Neuronal stem cell (in vitro differentiated cells): ENCODE data around the gene ANGPT4.

Experiments
- DNase-seq: peaks from one replicate; pipeline ENCODE4 v3.0.0-alpha.2; 2013; ENCODE audit warnings: low spot score
- H2AFZ ChIP-seq: one replicate; pipeline ENCODE4 v1.6.1; 2013; ENCODE audit warnings: mild to moderate bottlenecking, low read length, inconsistent platforms
- H2AK5ac ChIP-seq: 2 replicates; pipeline ENCODE4 v1.6.1; 2013; ENCODE audit warnings: low read depth, mild to moderate bottlenecking, inconsistent platforms, low read length, moderate library complexity, mixed read lengths
- H2BK120ac ChIP-seq: 2 replicates; pipeline ENCODE4 v1.6.1; 2013; ENCODE audit warnings: low read depth, mild to moderate bottlenecking, inconsistent platforms, low read length, moderate library complexity, mixed read lengths
- H2BK12ac ChIP-seq: one replicate; pipeline ENCODE4 v1.6.1; 2013; ENCODE audit warnings: low read length, inconsistent platforms
- H2BK15ac ChIP-seq: 2 replicates; pipeline ENCODE4 v1.6.1; 2013; ENCODE audit warnings: mild to moderate bottlenecking, low read length, inconsistent platforms, mixed read lengths
- H2BK5ac ChIP-seq: one replicate; pipeline ENCODE4 v1.6.1; 2013; ENCODE audit warnings: inconsistent platforms, mild to moderate bottlenecking, low read length, moderate library complexity
- H3K14ac ChIP-seq: one replicate; pipeline ENCODE4 v1.6.1; 2013; ENCODE audit warnings: low read length, inconsistent platforms
- H3K18ac ChIP-seq: 2 replicates; pipeline ENCODE4 v1.6.1; 2013; ENCODE audit warnings: low read length, inconsistent platforms
- H3K23ac ChIP-seq: 2 replicates; pipeline ENCODE4 v1.6.1; 2013; ENCODE audit warnings: low read depth, mild to moderate bottlenecking, mixed read lengths, low read length, inconsistent platforms; ENCODE audit not compliant: poor library complexity
- H3K27ac ChIP-seq: replicated peaks from 3 replicates; pipeline ENCODE4 v1.5.1; 2013; ENCODE audit warnings: low read length, inconsistent platforms
- H3K27me3 ChIP-seq, 3 experiments: 2 replicates each; pipeline ENCODE4 v1.6.1; 2013; ENCODE audit warnings: low read length in 3 of 3, mild to moderate bottlenecking in 2 of 3, inconsistent platforms in 1 of 3, low read depth in 1 of 3, mixed read lengths in 1 of 3, moderate library complexity in 1 of 3; ENCODE audit not compliant: control insufficient read depth in 3 of 3, insufficient read depth in 3 of 3
- H3K36me3 ChIP-seq, 2 donors: replicated peaks in 1 of 2; 2 replicates each; pipeline ENCODE4 v1.6.1; 2013; ENCODE audit warnings: low read length in 2 of 2; ENCODE audit not compliant: control insufficient read depth in 2 of 2, insufficient read depth in 2 of 2
- H3K4ac ChIP-seq: 2 replicates; pipeline ENCODE4 v1.6.1; 2013; ENCODE audit warnings: inconsistent platforms, mild to moderate bottlenecking, low read length, moderate library complexity
- H3K4me1 ChIP-seq, 2 donors: 1 replicate in 1 of 2; 2 replicates in 1 of 2; pipeline ENCODE4 v1.6.1; 2013; ENCODE audit warnings: low read length in 2 of 2, low read depth in 1 of 2; ENCODE audit not compliant: control insufficient read depth in 2 of 2, insufficient read depth in 1 of 2
- H3K4me2 ChIP-seq: one replicate; pipeline ENCODE4 v1.6.1; 2013; ENCODE audit warnings: mild to moderate bottlenecking, low read length, inconsistent platforms; ENCODE audit not compliant: insufficient read depth, poor library complexity, severe bottlenecking
- H3K4me3 ChIP-seq, 2 donors: 2 replicates each; pipeline ENCODE4 v1.5.1; 2013; ENCODE audit warnings: low read length in 2 of 2, mild to moderate bottlenecking in 2 of 2, inconsistent platforms in 1 of 2, moderate library complexity in 1 of 2
- H3K79me1 ChIP-seq: one replicate; pipeline ENCODE4 v1.6.1; 2013; ENCODE audit warnings: low read depth, mild to moderate bottlenecking, inconsistent platforms, low read length, moderate library complexity
- H3K9ac ChIP-seq: one replicate; pipeline ENCODE4 v1.6.1; 2013; ENCODE audit warnings: mild to moderate bottlenecking, low read depth, low read length, inconsistent platforms; ENCODE audit not compliant: poor library complexity
- H3K9me3 ChIP-seq, 2 donors: replicated peaks in 1 of 2; 2 replicates each; pipeline versions ENCODE3 to v1.6.1; 2013; ENCODE audit warnings: low read length in 2 of 2, mild to moderate bottlenecking in 2 of 2, inconsistent platforms in 1 of 2, low read depth in 1 of 2, mixed read lengths in 1 of 2, moderate library complexity in 1 of 2; ENCODE audit not compliant: control insufficient read depth in 2 of 2, insufficient read depth in 1 of 2
- H4K8ac ChIP-seq: one replicate; pipeline ENCODE4 v1.6.1; 2013; ENCODE audit warnings: low read depth, mild to moderate bottlenecking, inconsistent platforms, low read length, moderate library complexity
- H4K91ac ChIP-seq: one replicate; pipeline ENCODE4 v1.6.1; 2013; ENCODE audit warnings: low read length, low read depth, mild to moderate bottlenecking, inconsistent platforms; ENCODE audit not compliant: poor library complexity
- WGBS, 2 donors: extraction: QIAGEN DNeasy Blood & Tissue Kit; methylation state at CpG; one replicate each; pipeline ENCODE4 v1.1.7; 2013; ENCODE audit warnings: missing lambda C conversion rate in 2 of 2, mixed read lengths in 1 of 2; ENCODE audit not compliant: insufficient read length in 2 of 2, insufficient replicate concordance in 1 of 2; ENCODE audit errors: extremely low coverage in 2 of 2; 5-methylcytosine and 5-hydroxymethylcytosine counted together

The ANGPT4 gene

DNA sequence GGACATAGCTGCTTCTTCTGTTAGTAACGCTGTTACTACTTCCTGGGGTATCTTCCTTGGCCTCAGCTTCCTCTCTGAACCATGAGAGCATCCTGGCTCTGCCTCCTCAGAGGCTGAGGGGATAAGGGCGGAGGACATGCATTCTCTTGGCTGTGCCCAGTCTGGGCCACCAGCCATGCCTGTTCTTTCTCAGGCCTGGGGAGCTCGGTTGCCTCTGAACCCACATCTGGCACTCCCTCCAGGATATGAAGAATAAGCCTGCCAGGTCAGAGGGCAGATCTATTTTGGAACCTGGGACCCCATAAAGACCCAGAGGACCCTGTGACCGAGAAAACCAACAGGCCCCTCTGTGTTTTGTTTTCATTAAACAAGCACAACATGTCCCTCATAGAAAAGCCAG lies 6.6 kb upstream of the ANGPT4 start:
- no peak overlapping the region for H3K18ac ChIP-seq
- no peak overlapping the region for H2AK5ac ChIP-seq

DNA sequence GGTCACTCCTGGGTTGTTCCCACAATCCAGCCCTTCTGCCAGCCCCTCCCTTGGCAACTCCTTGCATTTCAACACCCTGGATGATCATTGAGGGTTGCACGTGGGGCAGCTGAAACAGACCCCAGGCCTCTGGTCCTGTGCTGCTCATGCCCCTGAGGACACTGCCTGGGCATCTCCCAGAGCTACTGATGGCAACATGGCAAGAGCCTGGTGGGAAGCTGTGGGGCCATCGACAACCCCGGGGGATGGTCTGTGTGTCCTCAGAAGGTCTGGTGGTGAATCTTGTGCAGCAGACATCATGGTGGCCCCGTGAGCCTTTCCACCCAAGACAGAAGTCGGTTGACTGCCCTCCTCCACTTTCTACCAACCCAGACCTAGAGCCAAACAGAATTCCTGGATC lies 4.9 kb upstream of the ANGPT4 start:
- H3K36me3 ChIP-seq, result no peaks in the 10 kb centered on the region
- no peaks in the 10 kb centered on the region for H3K9me3 ChIP-seq
- peaks cover 0 to 6% (median 0%) of the 10 kb centered on the region in 3 experiments for H3K27me3 ChIP-seq
- WGBS, 2 donors, result no CpG with 5 or more reads among the region's 5 CpGs
- no peak overlapping the region for H3K4me3 ChIP-seq
- H2BK5ac ChIP-seq, result no peak overlapping the region
- no peak overlapping the region for H3K27ac ChIP-seq
- H3K4me1 ChIP-seq, result peaks cover 0 to 4% of the 10 kb centered on the region in 2 donors
- H2AFZ ChIP-seq, result no peak overlapping the region
- no peak overlapping the region for H3K4ac ChIP-seq
- H3K14ac ChIP-seq, result no peak overlapping the region
- H2BK15ac ChIP-seq, result no peak overlapping the region
- no peak overlapping the region for H2BK120ac ChIP-seq
- H4K91ac ChIP-seq, result no peak overlapping the region
- H3K79me1 ChIP-seq, result no peaks in the 10 kb centered on the region
- H3K18ac ChIP-seq, result peak overlapping the region; percentile 76
- no peak overlapping the region for H3K4me2 ChIP-seq
- H3K9ac ChIP-seq, result no peak overlapping the region
- DNase-seq, result no peak
- no peak overlapping the region for H2BK12ac ChIP-seq
- no peak overlapping the region for H3K23ac ChIP-seq
- no peak overlapping the region for H4K8ac ChIP-seq
- no peak overlapping the region for H2AK5ac ChIP-seq

More for the DNA sequence above, 6.6 kb upstream of the ANGPT4 start:
- Histone ChIP-seq H2BK12ac (no peak overlapping the region), H3K4ac (no peak overlapping the region), H3K4me1 (no peaks in the 10 kb centered on the region), H4K91ac (no peak overlapping the region), H2AFZ (no peak overlapping the region), H3K9ac (no peak overlapping the region), H2BK15ac (no peak overlapping the region), H3K4me2 (no peak overlapping the region), H3K14ac (no peak overlapping the region), H3K79me1 (no peaks in the 10 kb centered on the region), H3K36me3 (no peaks in the 10 kb centered on the region), H2BK120ac (no peak overlapping the region), H2BK5ac (no peak overlapping the region), H3K27ac (no peak overlapping the region), H3K23ac (no peak overlapping the region), H3K4me3 (no peak overlapping the region), H4K8ac (no peak overlapping the region), H3K27me3 (peaks cover 0 to 3% (median 0%) of the 10 kb centered on the region in 3 experiments), H3K9me3 (peaks cover 0 to 2% of the 10 kb centered on the region in 2 donors)
- DNase-seq, result no peak
- no CpG with 5 or more reads among the region's 4 CpGs for WGBS, 2 donors

DNA sequence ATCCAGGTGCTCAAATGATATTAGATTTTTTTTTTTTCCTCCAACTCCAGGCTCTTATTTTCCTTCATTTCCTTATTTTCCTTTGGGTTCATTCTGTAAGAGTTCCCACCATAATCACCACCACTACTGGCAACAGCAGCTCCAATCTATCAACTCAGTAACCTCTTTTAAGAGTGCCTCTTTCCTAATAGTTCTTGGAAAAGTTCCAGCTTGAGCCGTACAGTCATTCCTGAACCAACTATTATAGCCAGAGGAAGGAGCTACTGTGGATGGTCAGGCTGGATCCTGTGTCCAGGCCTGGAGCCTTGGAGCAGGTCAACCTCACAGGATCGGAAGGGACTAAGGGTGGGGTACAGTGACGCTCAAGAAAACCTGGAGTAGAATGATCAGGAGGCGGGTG lies 4.2 kb upstream of the ANGPT4 start:
- WGBS, 2 donors, result no CpG with 5 or more reads among the region's 4 CpGs

DNA sequence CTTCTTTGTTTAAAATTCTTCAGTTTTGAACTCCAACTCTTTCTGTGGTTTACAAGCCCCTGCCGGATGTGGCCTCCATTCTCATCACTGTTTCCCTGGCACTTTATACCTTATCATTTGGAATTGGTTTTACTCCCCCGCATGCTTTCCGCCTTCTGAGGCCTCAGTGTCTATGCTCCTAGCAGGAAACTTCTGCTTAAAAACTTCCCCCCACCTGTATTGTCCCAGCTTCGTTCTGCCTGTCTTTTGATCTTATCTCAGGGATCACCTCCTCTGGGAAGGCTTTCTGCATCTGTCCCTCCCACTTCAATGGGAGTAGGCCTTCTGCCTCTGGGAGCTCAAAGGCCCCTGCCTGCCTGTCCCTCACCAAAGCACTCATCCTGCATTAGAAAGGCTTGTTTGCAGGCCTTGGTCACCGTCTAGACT lies 3.4 kb upstream of the ANGPT4 start:
- no peak overlapping the region for H2BK15ac ChIP-seq
- H3K14ac ChIP-seq, result no peak overlapping the region
- no peak overlapping the region for H2AK5ac ChIP-seq
- no peaks in the 10 kb centered on the region for H3K79me1 ChIP-seq
- H2BK5ac ChIP-seq, result no peak overlapping the region
- H3K9me3 ChIP-seq, result no peaks in the 10 kb centered on the region
- no peak overlapping the region for H4K91ac ChIP-seq
- H3K4me1 ChIP-seq, result peaks cover 0 to 11% of the 10 kb centered on the region in 2 donors
- H3K4me2 ChIP-seq, result no peak overlapping the region
- no peak overlapping the region for H4K8ac ChIP-seq
- DNase-seq, result no peak
- H3K27me3 ChIP-seq, result peaks cover 0 to 18% (median 0%) of the 10 kb centered on the region in 3 experiments
- H3K4me3 ChIP-seq, result no peak overlapping the region
- no peak overlapping the region for H3K23ac ChIP-seq
- H3K36me3 ChIP-seq, result no peaks in the 10 kb centered on the region
- no peak overlapping the region for H2BK12ac ChIP-seq
- no peak overlapping the region for H3K27ac ChIP-seq
- no peak overlapping the region for H2BK120ac ChIP-seq
- no CpG with 5 or more reads among the region's 5 CpGs for WGBS, 2 donors
- H3K18ac ChIP-seq, result no peak overlapping the region
- H3K4ac ChIP-seq, result no peak overlapping the region
- H3K9ac ChIP-seq, result no peak overlapping the region
- H2AFZ ChIP-seq, result no peak overlapping the region

More for the DNA sequence above, 4.2 kb upstream of the ANGPT4 start:
- Histone ChIP-seq H3K4me2 (no peak overlapping the region), H3K79me1 (no peaks in the 10 kb centered on the region), H3K9ac (no peak overlapping the region), H2BK15ac (no peak overlapping the region), H2BK120ac (no peak overlapping the region), H2AK5ac (no peak overlapping the region), H3K27me3 (peaks cover 0 to 13% (median 0%) of the 10 kb centered on the region in 3 experiments), H3K36me3 (no peaks in the 10 kb centered on the region), H4K91ac (no peak overlapping the region), H3K23ac (no peak overlapping the region), H3K14ac (no peak overlapping the region), H2AFZ (no peak overlapping the region), H3K4me3 (no peak overlapping the region), H2BK5ac (no peak overlapping the region), H3K27ac (no peak overlapping the region), H2BK12ac (no peak overlapping the region), H4K8ac (no peak overlapping the region), H3K4me1 (peaks cover 0 to 11% of the 10 kb centered on the region in 2 donors), H3K9me3 (no peaks in the 10 kb centered on the region), H3K4ac (no peak overlapping the region), H3K18ac (no peak overlapping the region)
- DNase-seq, result no peak
